GM19455 (cell line): ENCODE results near the gene RBM10.

Source experiments
- ATAC-seq: cut with Tn5 transposase; IDR thresholded peaks from one replicate; pipeline ENCODE4 v1.9.1; 2021; ENCODE audit not compliant: unreplicated experiment

The RBM10 gene

DNA sequence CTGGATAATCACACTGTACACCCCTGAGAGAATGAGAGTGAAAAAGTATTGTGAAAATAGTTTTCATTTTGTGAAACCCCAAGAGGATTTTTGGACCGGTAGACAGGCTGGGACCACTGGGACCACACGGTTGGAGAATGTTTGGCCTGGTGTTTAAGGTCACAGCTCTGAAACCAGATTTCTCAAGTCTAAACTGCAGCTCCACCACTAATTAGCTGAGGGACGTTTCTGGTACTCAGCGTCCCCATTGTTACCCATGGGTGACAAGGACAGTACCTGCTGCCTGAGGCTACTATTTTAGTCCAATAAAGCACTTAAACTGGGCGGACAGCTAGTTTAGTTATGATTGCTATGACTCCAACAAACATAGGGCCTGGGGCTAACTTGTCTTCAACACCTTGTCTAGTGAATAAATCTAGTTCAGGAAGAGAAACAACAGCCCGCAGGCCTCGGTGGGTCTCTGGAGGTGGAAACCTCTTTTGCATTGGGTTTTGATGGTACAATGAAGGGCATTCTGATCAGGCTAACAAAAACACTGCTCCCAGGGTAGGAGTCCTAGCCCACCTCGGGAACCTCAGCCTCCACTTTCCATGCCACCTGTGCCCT is 87.3 kb downstream of the RBM10 start:
- no peak for ATAC-seq

DNA sequence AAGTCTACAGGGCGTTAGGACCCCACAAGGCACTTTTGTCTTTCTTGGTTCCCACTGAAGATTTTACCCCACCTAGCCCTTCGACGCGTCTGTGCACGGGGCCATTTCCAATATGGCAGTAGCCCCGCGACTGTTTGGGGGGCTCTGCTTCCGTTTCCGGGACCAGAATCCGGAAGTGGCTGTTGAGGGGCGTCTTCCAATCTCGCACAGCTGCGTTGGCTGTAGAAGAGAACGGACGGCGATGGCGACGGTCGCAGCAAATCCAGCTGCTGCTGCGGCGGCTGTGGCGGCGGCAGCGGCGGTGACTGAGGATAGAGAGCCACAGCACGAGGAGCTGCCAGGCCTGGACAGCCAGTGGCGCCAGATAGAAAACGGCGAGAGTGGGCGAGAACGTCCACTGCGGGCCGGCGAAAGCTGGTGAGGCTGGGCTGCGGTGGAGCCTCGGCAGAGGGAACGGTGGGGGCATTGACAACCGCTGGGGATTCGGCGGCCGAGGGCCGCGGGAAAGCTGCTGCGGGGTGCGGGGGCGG is 87.8 kb downstream of the RBM10 start, which contains the start of gene USP11:
Gene USP11 (plus strand): TSS at position 207 of the 530 bp plus-strand sequence. CDS start 35 bp downstream, at position 242.
- peak; percentile 8 for ATAC-seq

DNA sequence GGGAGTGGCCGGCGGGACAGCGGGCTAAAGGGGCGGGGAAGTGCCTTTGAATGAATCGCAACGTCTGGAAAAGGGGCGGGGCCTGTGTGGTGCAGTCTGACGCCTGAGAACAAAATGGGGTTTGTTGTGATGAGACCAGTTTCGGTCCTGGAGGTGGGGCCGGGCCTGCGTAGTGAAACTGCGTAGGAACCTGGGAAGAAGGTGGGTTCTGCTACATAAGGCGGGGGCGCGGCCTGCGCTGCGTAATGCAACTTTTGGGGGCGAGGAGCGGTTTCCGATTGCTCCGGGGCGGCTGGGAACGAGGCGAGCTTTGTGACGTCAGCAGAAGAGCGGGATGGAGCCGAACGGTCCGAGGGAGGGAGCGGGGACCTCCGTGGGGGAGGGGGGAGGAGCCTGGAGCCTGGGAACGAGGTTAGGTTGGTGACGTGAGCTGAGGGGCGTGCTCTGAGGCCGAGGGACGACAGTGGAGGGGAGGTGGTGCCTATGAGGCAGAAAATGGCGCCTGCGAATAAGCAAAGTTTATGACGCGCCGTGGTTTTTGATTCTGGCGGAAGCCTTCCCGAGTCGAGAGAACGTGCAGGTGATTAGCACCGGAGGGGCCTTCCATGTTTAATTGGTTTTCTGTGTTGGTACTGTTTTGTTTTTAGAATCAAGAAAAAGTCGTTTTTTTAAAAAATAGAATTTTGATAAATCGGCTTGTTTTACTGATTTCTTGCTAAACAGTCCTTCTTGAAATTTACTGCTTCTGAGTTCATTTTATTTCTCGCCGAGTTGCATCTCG is 88.5 kb downstream of the RBM10 start:
- peak; percentile 86 for ATAC-seq

DNA sequence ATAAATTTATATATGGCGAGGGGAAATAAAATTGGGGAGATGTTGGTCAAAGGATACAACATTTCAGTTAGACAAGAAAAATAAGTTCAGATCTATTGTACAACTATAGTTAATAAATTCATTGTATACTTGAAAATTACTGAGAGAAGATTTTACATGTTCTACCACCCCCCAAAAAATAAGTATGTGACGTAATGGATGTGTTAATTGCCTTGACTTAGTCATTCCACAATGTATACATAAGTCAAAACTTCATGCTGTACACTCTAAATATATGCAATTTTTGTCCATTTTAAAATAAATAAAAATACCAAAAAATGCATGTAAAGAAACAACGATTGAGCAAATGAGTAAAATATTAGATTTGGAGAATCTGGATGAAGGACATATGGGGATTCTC is 89.6 kb downstream of the RBM10 start:
- no peak for ATAC-seq

DNA sequence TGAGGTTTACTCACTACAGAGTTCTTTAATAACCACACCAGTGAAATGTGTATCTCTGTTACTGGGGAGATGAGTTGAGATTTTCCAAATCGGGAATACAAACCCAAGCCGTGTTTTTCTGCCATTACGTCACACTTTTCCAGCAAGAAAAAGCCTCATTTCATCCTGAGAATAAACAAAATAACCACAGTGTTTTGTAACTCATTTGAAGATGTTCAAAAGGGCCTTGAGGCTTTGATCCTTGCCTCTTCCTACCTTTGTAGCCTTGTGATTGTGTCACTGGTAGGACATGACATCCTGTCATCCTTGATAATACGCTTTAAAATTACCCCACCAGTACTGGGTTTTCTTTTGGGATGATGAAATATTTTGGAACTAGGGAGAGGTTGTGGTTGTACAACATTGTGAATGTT is 90.7 kb downstream of the RBM10 start:
- ATAC-seq, result no peak
